ENCODE data around the gene DLGAP1. TPM values are rescaled to one million over a fixed set of nuclear protein-coding genes. Genes with fewer than 3 reads are reported as not detected.

Gene DLGAP1
- total RNA-seq, 1 donor from 2014 or later, result 13.6 TPM

GRCh38 chr18:3721771-3722648 lies 733.1 kb downstream of the DLGAP1 start:
- H3K4me1 Mint-ChIP-seq (ENCODE audit: low read depth, unreplicated experiment), result peaks cover 5% of the 10 kb centered on the region
- no peak for DNase-seq
- H3K27ac Mint-ChIP-seq (ENCODE audit: unreplicated experiment), result no peak overlapping the region
- no peak for TF ChIP-seq CTCF (IDR thresholded peaks at IDR 0.05; ENCODE audit: partially characterized antibody, unreplicated experiment)
- no peak overlapping the region for H3K4me3 Mint-ChIP-seq (ENCODE audit: unreplicated experiment)
- H3K27me3 Mint-ChIP-seq (ENCODE audit: unreplicated experiment), result peaks cover 2% of the 10 kb centered on the region
- no peaks in the 10 kb centered on the region for H3K36me3 Mint-ChIP-seq (ENCODE audit: unreplicated experiment)
- no peaks in the 10 kb centered on the region for H3K9me3 Mint-ChIP-seq (ENCODE audit: unreplicated experiment)

- Mint-ChIP-seq H3K4me3 (ENCODE audit: unreplicated experiment) (no peak overlapping the region), H3K36me3 (ENCODE audit: unreplicated experiment) (no peaks in the 10 kb centered on the region), H3K27me3 (ENCODE audit: unreplicated experiment) (peaks cover 2% of the 10 kb centered on the region), H3K4me1 (ENCODE audit: low read depth, unreplicated experiment) (peaks cover 5% of the 10 kb centered on the region), H3K27ac (ENCODE audit: unreplicated experiment) (no peak overlapping the region), H3K9me3 (ENCODE audit: unreplicated experiment) (no peaks in the 10 kb centered on the region)
- no peak for TF ChIP-seq CTCF (IDR thresholded peaks at IDR 0.05; ENCODE audit: partially characterized antibody, unreplicated experiment)
- DNase-seq, result no peak
Observed at GRCh38 chr18:3720818-3721545, 734.1 kb downstream of the DLGAP1 start.

- Mint-ChIP-seq H3K4me1 (ENCODE audit: low read depth, unreplicated experiment) (peaks cover 7% of the 10 kb centered on the region), H3K36me3 (ENCODE audit: unreplicated experiment) (no peaks in the 10 kb centered on the region), H3K27ac (ENCODE audit: unreplicated experiment) (no peak overlapping the region), H3K4me3 (ENCODE audit: unreplicated experiment) (no peak overlapping the region), H3K27me3 (ENCODE audit: unreplicated experiment) (peaks cover 2% of the 10 kb centered on the region), H3K9me3 (ENCODE audit: unreplicated experiment) (no peaks in the 10 kb centered on the region)
- TF ChIP-seq CTCF (IDR thresholded peaks at IDR 0.05; ENCODE audit: partially characterized antibody, unreplicated experiment), result no peak
- DNase-seq, result no peak
Observed at GRCh38 chr18:3720159-3720558, 734.9 kb downstream of the DLGAP1 start.

GRCh38 chr18:3717376-3718025 lies 737.6 kb downstream of the DLGAP1 start:
- DNase-seq, result no peak
- peaks cover 7% of the 10 kb centered on the region for H3K4me1 Mint-ChIP-seq (ENCODE audit: low read depth, unreplicated experiment)
- peaks cover 4% of the 10 kb centered on the region for H3K9me3 Mint-ChIP-seq (ENCODE audit: unreplicated experiment)
- H3K27ac Mint-ChIP-seq (ENCODE audit: unreplicated experiment), result no peak overlapping the region
- H3K27me3 Mint-ChIP-seq (ENCODE audit: unreplicated experiment), result no peaks in the 10 kb centered on the region
- H3K36me3 Mint-ChIP-seq (ENCODE audit: unreplicated experiment), result no peaks in the 10 kb centered on the region
- no peak for TF ChIP-seq CTCF (IDR thresholded peaks at IDR 0.05; ENCODE audit: partially characterized antibody, unreplicated experiment)
- H3K4me3 Mint-ChIP-seq (ENCODE audit: unreplicated experiment), result no peak overlapping the region
